Gastrocnemius medialis (tissue), 4 donors: Measurements from ENCODE around the gene TPM2.

ENCODE experiments used
- CTCF ChIP-seq, 5 experiments: fragments of 450-650 bp in 3 of 5; fragments of 200-600 bp in 2 of 5; sonication (generic) in 2 of 5; IDR thresholded peaks in 4 of 5; conservative IDR thresholded peaks in 1 of 5; 1 replicate in 4 of 5; 2 replicates in 1 of 5; pipeline ENCODE4 v1.5.1; 2016 to 2019; ENCODE audit warnings: antibody characterized with exemption in 5 of 5, mild to moderate bottlenecking in 3 of 5, moderate library complexity in 3 of 5
- POLR2A ChIP-seq, 2 donors: fragments of 450-650 bp; IDR thresholded peaks; one replicate each; pipeline ENCODE4 v1.6.1; 2017; ENCODE audit warnings: antibody characterized with exemption in 2 of 2, mild to moderate bottlenecking in 2 of 2, moderate library complexity in 2 of 2

- TF ChIP-seq CTCF (IDR thresholded peaks at IDR 0.05 in 4 of 5, conservative IDR thresholded peaks at IDR 0.05 in 1 of 5), result no peak
- TF ChIP-seq POLR2A (IDR thresholded peaks at IDR 0.05), result no peak
Measured at GRCh38 chr9:35669331-35670145, 20.2 kb downstream of the TPM2 start.
